ENCODE results near the gene TTBK1.

The TTBK1 gene

GRCh38 chr6:43222418-43223059, 20.7 kb upstream of the TTBK1 start:
- no peak for DNase-seq (ENCODE audit: low read depth in 2 of 3, low spot score in 1 of 3)

- no peak for DNase-seq (ENCODE audit: low read depth in 2 of 3, low spot score in 1 of 3)
Measured at GRCh38 chr6:43223175-43223574, 20.1 kb upstream of the TTBK1 start.

- no peak for DNase-seq (ENCODE audit: low read depth in 2 of 3, low spot score in 1 of 3)
Measured at GRCh38 chr6:43226192-43226851, 17.0 kb upstream of the TTBK1 start.

GRCh38 chr6:43228951-43229802, 14.1 kb upstream of the TTBK1 start, which contains the start of gene DNPH1:
Gene DNPH1, minus strand, starts transcription at chr6:43229481. Its CDS starts 25 bp downstream, at chr6:43229456.
- peak; percentile 53 to 73 (median 65) for DNase-seq (ENCODE audit: low read depth in 2 of 3, low spot score in 1 of 3)

GRCh38 chr6:43229803-43230620, 13.3 kb upstream of the TTBK1 start:
- DNase-seq (ENCODE audit: low read depth in 2 of 3, low spot score in 1 of 3): no peak

GRCh38 chr6:43231053-43231452, 12.2 kb upstream of the TTBK1 start:
- no peak for DNase-seq (ENCODE audit: low read depth in 2 of 3, low spot score in 1 of 3)

- DNase-seq (ENCODE audit: low read depth in 2 of 3, low spot score in 1 of 3): no peak
Measured at GRCh38 chr6:43231735-43232450, 11.4 kb upstream of the TTBK1 start.

- no peak for DNase-seq (ENCODE audit: low read depth in 2 of 3, low spot score in 1 of 3)
Measured at GRCh38 chr6:43235841-43236240, 7.4 kb upstream of the TTBK1 start.

- DNase-seq (ENCODE audit: low read depth in 2 of 3, low spot score in 1 of 3): no peak
Measured at GRCh38 chr6:43239054-43239453, 4.2 kb upstream of the TTBK1 start.

GRCh38 chr6:43240950-43241349, 2.3 kb upstream of the TTBK1 start:
- no peak for DNase-seq (ENCODE audit: low read depth in 2 of 3, low spot score in 1 of 3)

GRCh38 chr6:43241446-43241845, 1.8 kb upstream of the TTBK1 start:
- no peak for DNase-seq (ENCODE audit: low read depth in 2 of 3, low spot score in 1 of 3)

GRCh38 chr6:43243664-43244321, 512 bp downstream of the TTBK1 start:
- DNase-seq (ENCODE audit: low read depth in 2 of 3, low spot score in 1 of 3): no peak

- DNase-seq (ENCODE audit: low read depth in 2 of 3, low spot score in 1 of 3): no peak
Measured at GRCh38 chr6:43246301-43247113, 3.2 kb downstream of the TTBK1 start.

- DNase-seq (ENCODE audit: low read depth in 2 of 3, low spot score in 1 of 3): peak; percentile 71 to 77 (median 72)
Measured at GRCh38 chr6:43247114-43247999, 4.1 kb downstream of the TTBK1 start.

- no peak for DNase-seq (ENCODE audit: low read depth in 2 of 3, low spot score in 1 of 3)
Measured at GRCh38 chr6:43248101-43248500, 4.8 kb downstream of the TTBK1 start.

- no peak for DNase-seq (ENCODE audit: low read depth in 2 of 3, low spot score in 1 of 3)
Measured at GRCh38 chr6:43248791-43249190, 5.5 kb downstream of the TTBK1 start.

GRCh38 chr6:43250992-43251373, 7.7 kb downstream of the TTBK1 start:
- no peak for DNase-seq (ENCODE audit: low read depth in 2 of 3, low spot score in 1 of 3)

GRCh38 chr6:43253401-43253800, 10.1 kb downstream of the TTBK1 start:
- no peak for DNase-seq (ENCODE audit: low read depth in 2 of 3, low spot score in 1 of 3)

Measured in stimulated activated CD4-positive, alpha-beta T cell treated with anti-CD3 and anti-CD28 coated beads, Interleukin-12 subunit alpha, Interleukin-12 subunit beta, amount 100 ng/mL, for 48 hours (primary cell).